ENCODE measurements around the gene PHACTR3. TPM values are rescaled to one million over a fixed set of nuclear protein-coding genes. Genes with fewer than 3 reads are reported as not detected.
A peak's percentile ranks its signal among the peaks of the same experiment; 100 is the strongest.

PHACTR3 gene
- total RNA-seq, 1 donor from 2014 or later: 9.9 TPM

DNA sequence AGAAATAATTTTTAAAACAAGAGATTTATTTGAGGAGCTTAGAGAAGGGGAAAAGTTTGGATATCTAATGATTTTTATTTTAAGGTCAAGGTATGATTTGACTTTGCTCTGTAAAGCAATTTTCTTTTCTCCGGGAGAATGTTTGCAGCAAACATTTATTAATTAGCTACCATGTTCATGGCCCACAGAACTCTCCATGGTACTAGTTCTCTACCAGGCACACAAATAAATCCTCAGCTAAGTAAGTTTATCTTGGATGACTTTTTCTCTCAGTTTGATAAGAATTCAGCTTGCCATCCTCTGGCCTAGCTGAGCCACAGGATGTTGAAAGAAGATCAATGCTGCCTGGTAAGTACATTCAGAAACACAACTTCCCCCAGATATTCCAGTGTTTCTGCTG lies 94.3 kb downstream of the PHACTR3 start:
- intact Hi-C loops (cut with DNase I): no loop called here
- DNase-seq (ENCODE audit: missing footprints): no peak

DNA sequence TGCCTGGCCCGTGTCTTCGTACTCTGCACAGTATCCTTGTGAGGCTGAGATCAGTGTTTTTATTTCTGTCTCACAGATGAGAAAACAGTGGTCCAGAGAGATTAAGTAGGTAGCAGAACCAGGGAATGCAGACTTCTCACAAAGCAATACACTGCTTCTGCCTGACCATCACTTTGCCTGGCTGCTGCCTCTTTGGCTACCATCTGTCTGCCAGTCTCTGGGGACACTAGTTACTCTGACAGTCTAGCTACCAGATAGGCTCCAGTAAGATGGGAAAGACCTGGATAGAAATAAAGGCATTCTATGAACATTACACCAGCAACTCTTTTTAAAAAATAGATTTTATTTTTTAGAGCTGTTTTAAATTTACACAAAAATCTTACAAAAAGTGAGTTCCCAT lies 96.9 kb downstream of the PHACTR3 start:
- no peak for DNase-seq (ENCODE audit: missing footprints)
- intact Hi-C loops (cut with DNase I): no loop called here
- ATAC-seq: no peak

More for the DNA sequence above, 94.3 kb downstream of the PHACTR3 start:
- ATAC-seq: no peak

DNA sequence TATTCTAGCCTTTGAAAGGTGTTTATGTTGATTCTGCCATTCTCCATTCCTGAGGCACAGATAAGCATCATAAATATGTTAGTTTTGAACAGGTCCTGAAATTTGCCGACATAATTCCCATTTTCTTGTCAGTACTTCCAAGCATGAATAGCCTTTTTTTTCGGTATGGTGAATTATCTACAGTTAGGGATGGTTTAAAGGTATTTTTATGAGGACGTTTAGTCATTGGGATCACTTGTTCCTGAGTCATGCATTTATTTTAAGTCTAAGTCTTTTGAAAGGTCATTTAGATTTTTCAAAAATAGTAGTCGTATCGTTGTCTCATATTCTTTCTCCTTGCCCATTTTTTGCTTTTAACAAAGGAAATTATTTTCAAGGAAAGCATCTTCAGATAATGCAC lies 98.7 kb downstream of the PHACTR3 start:
- ATAC-seq (no peak), DNase-seq (ENCODE audit: missing footprints) (no peak)
- intact Hi-C loops (cut with DNase I): no loop called here

DNA sequence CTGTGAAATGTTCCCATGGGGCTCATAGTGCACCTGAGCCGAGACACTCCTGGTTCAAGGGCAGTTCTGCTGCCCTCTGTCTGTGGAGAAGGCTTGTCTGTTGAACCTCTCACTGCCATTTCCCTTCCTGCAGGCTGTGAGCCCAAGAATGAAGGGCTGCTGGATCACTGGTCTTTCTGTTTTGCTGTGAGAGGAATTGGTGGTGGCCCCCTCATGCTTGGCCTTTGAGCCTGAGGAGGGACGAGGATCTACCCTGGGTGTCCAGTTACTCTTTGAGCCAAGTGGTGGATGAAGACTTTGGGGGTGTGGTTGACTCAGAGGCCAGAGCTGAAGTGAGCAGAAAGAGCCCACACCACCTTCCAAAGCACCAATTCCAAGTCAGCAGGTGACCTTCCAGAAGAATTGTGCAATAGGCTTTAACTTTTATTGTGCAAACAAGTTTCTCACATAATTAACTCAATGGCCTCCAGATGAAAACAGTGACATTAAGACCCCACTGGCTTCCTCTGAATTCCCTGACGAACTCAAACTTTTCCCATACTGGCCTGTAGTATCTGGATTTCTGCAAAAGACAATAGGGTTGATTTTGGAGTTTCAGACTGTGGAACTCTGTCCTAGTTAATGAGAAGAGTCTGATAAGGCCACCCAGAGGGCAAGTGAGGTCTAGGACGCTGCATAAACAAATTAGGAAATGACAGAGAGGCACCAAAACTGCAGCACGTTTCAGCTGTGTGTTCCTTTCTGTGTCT lies 101.5 kb downstream of the PHACTR3 start:
- ATAC-seq: peak; percentile 65
- intact Hi-C loops (cut with DNase I): no loop called here
- DNase-seq (ENCODE audit: missing footprints): no peak

DNA sequence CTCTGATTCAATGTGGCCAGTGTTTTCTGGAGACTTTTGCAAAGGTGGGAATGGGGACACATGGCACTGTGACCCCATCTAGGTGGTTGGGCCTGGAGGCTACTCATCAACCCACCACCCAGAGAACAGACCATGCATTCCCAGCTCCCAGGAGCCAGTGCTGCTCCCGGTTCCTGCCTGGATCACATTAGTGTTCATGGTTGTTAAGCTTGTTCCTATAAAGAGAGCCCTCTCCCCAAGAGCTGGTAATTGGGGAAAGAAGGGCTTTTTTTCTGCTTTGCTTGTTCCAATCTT lies 102.0 kb downstream of the PHACTR3 start:
- ATAC-seq (peak; percentile 30), DNase-seq (ENCODE audit: missing footprints) (no peak)
- intact Hi-C loops (cut with DNase I): no loop called here

DNA sequence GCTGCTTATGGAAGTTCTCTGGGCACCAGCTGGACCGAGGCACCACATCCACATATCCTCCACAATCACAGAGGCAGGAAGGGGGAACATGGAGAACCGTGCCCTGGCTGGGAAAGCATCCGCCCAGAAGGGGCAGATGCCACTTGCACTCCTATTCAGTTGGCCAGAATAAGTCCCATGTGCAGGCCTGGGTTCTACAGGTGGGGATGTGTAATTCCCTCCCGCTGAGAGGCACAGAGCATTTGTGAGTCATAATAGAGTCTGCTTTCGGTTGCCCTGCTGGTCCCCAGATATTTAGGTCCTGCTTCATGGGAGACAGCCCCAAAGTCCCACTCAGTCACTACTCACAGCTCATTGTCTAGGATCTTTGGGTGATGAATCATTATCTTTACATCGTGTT lies 104.0 kb downstream of the PHACTR3 start:
- DNase-seq (ENCODE audit: missing footprints): no peak
- intact Hi-C loops (cut with DNase I): no loop called here
- ATAC-seq: no peak

DNA sequence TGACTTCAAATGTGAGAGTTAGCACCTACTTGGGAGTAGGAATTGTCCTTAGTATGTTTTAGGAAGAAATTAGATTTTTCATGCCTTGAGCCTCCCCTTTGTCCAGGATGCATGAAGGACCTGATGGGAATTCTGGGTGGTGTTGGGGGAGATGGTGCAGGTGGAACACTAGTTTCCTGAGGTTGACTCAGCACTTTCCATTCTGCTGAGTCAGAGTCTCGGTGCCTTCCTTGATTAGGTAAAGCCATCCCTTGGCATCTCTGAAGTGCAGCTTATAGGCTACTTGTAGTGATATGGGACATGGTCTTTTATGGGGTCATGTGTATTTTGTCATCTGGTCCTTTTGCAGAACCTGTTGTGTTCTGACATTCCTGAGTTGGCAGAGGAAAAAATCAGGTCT lies 105.3 kb downstream of the PHACTR3 start:
- DNase-seq (ENCODE audit: missing footprints) (no peak), ATAC-seq (no peak)
- intact Hi-C loops (cut with DNase I): no loop called here

DNA sequence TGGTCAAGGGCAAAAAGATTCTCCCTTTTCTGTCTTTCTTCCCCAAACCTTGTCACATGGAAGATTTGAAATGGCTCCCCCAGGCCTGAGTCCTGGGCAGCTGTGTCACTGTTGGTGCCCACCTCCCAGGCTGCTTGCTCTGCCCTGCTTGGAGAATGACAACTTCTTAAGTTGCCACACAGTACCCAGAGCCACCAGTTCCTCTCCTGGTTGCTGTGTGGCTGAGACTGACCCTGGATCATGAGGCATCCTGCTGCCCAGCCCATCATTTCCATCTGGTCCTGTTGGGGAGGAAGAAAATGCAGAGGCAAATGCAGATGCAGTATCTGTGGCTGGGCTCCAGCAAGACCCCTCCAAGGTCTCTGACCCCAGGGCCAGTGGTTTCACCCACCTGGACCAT lies 113.7 kb downstream of the PHACTR3 start:
- intact Hi-C loops (cut with DNase I): no loop called here
- DNase-seq (ENCODE audit: missing footprints) (no peak), ATAC-seq (no peak)

DNA sequence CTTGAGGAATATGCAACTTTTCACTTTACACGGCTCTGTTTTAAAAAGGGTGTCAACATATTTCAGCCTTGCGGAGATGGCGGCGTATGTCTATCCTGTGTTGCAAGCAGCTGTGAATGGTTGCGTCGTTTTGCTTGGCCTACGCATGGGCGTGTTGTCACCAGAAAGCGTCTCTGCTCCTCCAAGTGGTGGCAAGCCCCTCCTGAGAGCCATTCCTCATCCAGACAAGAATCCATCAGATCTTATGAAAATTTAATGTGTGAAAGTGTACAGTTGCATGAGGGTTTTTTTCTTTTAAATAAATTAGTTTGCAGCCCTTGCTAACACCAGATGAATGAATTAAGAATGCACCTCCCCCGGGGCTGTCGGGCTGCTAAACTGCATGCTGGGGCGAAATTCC lies 114.4 kb downstream of the PHACTR3 start:
- DNase-seq (ENCODE audit: missing footprints): no peak
- intact Hi-C loops (cut with DNase I): no loop called here
- ATAC-seq: no peak

DNA sequence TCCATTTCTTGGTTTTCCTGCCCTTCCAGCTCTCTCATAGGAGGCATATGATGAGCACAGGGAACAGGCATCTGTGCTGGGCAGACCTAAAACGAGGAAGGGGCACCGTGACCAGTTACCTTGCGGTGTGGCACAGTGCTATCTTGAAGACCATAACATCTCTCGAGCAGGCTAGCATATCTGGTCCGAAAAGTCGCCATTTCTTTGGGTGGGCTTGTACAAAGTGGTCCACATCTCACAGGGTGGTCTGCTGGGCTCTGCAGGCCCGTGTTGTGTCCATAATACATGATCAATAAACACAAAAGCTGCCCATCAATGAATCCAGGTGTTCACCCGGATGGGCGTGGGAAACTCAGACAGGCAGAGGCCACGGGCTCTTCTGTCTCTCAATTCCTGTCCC lies 115.7 kb downstream of the PHACTR3 start:
- intact Hi-C loops (cut with DNase I): no loop called here
- DNase-seq (ENCODE audit: missing footprints) (no peak), ATAC-seq (no peak)

DNA sequence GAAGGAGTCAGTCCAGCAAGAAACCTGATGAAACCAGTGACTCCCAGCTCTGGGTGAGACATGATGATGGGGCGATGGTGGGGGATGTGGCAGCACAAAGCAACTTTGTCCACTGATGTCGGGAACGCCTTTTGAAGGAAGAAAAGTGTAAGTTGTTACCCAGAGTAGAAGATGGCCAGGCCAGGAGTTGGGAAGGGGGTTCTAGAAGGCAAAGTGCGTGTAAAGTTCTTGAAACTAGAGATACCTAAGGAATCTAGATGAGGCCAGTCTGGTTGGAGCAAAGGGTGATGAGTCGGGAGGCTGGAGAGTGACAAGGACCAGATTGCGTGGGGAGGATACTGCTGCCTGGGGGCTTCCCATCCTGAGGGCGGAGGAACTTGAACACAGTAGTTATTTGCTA lies 117.0 kb downstream of the PHACTR3 start:
- intact Hi-C loops (cut with DNase I): no loop called here
- no peak for DNase-seq (ENCODE audit: missing footprints)
- ATAC-seq: no peak

DNA sequence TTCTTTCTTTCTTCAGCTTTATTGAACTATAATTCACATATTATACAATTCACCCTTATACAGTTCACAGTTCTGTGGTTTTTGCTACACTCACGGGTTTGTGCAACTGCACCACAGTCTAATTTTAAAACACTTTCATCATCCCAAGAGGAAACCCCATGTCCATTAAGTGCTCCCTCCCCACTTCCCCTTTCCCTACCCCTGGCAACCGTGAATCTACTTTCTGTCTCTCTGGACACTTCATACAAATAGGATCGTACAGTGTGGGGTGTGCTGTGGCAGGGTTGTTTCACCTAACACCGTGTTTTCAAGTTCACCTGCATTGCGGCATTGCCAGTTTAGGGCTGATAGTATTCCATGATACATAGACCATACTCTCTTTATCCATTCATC lies 118.8 kb downstream of the PHACTR3 start:
- DNase-seq (ENCODE audit: missing footprints) (no peak), ATAC-seq (peak; percentile 54)
- intact Hi-C loops (cut with DNase I): no loop called here

DNA sequence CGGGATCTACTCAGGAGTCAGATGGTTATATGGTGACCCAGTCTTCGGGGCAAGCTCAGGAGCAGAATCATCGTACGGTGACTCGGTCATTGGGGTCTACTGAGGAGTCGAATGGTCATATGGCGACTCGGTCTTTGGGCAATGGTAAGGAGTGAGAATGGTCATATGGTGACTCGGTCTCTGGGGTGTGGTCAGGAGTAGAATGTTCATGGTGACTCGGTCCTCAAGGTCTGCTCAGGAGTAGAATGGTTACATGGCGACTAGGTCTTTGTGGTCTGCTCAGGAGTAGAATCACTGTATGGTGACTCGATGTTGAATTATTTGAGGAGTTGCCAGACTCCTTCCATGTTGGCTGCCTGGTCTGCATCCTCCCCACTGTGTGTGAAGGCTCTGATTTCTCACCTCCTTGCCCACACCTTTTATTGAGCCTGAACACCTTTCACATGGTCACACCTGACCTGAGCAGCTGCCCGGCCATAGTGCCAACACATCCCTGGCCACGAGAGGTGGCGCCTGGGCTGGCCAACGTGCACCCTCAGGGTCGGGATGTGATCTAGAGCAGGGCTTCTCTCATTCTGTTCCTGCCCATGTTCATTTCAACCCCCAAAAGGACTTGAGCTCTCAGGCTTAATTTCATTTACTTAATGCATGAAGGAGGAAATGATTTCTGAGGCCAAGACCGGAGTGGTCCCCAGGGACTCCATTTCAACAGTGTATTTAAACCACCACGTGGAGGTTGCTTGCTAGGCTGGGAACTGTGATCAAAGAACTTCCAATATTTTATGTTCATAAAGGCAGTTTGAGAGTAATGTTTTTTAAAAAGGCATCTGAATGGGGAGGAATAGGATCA lies 119.5 kb downstream of the PHACTR3 start:
- ATAC-seq (no peak), DNase-seq (ENCODE audit: missing footprints) (no peak)
- intact Hi-C loops (cut with DNase I): no loop called here

DNA sequence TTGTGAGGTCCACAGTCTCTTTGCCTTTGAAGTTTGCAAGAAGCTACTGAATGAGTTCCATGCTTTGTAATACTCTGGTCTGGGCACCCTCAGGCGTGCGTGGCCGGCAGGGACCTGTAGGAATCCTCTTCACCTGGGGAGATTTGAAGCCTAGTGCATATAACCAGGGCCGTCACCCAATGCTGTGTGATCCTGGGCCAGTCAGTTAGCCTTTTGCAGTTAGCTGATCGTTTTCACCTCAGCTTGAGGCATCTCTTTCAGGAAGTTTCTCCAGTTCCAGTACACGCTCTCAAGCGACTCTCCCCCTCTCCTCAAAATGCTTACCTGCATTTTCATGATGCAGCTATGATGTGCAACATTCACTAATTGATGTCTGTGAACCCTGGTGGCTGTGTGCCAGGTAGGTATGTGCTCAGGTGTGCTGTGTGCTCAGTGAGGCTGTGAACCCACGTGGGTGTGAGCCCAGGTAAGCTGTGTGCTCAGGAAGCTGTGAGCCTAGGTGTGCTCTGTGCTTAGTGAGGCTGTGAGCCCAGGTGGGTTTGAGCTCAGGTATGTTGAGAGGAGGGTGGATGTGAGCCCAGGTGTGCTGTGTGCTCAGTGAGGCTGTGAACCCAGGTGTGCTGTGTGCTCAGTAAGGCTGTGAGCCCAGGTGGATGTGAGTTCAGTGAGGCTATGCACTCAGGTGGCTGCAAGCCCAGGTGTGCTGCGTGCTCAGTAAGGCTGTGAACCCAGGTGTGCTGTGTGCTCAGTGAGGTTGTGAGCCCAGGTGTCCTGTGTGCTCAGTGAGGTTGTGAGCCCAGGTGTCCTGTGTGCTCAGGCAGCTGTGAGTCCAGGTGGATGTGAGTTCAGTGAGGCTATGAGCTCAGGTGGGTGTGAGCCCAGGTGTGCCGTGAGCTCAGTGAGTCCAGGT lies 120.4 kb downstream of the PHACTR3 start:
- ATAC-seq (no peak), DNase-seq (ENCODE audit: missing footprints) (no peak)
- intact Hi-C loops (cut with DNase I): no loop called here

DNA sequence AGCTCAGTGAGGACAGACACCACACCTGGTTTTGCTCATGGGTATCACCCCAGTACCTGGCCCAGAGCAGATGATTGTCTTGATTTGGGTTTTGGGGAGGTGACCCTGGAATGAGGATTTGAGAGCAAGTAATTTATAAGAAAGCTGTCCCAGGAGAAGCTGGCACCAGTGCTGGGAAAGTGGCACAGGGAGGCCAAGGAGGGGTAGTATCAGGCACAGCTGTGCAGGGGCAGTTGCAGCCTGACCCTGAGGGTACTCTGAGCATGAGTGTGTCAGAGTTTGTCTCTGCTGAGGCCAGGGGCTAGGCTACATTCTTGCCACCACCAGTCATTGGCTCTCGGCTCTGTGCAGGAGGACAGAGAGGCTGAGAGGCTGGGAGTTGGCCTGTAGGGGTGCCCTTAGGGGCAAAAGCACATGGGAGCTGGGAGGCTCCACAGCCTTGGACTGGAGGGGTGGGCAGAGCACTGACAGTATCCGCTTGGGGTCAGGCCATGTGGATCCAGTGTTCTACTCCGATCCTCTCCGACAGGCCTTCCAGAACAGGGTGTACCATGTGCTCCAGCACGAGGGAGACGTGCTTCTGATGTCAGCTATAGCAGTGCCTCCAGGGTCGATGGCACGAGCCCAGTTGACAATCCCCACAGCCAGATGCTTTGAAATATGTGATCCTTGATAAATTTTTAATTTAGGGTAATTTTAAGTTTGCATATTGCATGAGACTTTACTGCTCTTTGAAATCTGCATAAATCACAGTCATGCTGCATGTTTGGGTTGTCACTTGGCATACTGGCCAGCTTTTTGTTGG lies 121.3 kb downstream of the PHACTR3 start:
- intact Hi-C loops (cut with DNase I): no loop called here
- no peak for DNase-seq (ENCODE audit: missing footprints)

DNA sequence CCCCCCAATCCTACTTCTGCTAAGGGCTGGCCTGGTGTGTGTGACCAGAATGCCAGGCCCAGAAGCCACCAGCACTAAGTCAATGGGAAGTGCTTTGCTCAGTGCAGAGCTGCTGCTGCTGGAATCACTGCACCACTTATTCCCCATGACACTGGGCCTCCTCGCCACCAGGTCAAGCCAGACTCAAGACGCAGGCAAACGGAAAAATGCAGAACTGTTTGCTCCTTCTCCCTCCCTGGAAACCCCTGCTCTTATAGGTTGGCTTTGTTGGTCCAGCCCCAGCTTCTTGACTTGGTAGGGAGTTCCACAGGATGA lies 121.9 kb downstream of the PHACTR3 start:
- DNase-seq (ENCODE audit: missing footprints): no peak

More for the DNA sequence above, 121.3 kb downstream of the PHACTR3 start:
- ATAC-seq: no peak

DNA sequence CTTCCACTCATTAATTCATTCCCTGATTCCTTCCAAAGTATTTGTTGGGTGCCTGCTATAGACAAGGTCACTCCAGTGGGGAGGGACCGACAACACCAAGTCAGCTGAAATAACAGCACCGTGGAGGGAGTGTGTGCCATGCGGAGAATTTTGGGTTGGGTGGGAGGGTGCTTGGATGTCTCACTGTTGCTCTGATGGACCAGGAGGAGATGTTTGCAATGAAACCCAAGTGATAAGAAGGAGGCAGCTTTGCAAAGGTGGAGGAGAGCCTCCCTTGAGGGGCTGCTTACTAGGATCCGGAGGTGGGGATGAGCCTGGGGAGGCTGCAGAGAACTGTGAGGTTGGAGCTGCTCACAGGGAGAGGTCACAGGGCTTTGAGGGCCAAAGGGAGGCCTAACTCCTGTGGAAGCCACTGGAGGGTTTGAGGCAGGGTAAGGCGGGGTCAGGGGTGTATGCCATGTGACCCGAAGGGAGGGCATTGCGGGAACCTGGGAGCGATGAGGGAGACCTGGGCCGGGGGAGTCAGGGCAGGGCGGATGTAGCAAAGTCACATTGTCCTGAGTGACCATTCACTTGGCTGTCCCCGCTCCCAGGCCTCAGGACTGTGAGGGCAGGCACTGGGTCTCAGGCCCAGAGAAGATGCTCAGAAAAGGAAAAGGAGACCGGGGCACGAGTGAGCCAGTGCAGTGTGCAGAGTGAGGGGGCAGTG lies 124.5 kb downstream of the PHACTR3 start:
- no peak for ATAC-seq
- intact Hi-C loops (cut with DNase I): no loop called here
- no peak for DNase-seq (ENCODE audit: missing footprints)

More for the DNA sequence above, 121.9 kb downstream of the PHACTR3 start:
- intact Hi-C loops (cut with DNase I): no loop called here
- ATAC-seq: no peak

DNA sequence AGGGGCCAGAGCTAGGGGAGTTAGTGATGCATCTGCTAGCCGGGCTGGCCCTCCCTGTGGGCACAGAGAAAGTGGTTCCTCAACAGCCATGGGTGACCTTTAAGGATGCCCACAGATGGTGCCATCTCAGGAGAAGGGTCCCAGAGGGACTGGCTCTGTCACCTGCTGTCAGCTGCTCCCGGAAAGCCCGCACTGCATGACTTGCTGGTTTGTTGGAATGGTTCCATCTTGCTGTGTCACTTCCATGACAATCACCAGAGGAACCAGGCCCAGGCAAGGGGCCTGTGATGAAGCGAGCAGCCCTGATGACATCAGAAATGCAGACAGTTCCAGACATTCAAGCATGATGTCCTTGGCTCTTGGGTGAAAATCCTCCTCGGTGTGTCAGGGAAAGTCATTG lies 125.2 kb downstream of the PHACTR3 start:
- intact Hi-C loops (cut with DNase I): no loop called here
- no peak for DNase-seq (ENCODE audit: missing footprints)
- ATAC-seq: no peak

All from Right ventricle myocardium inferior (tissue), 1 donor.